HG03558 (cell line): ENCODE results near the gene SPECC1L.

ENCODE experiments used
- ATAC-seq: cut with Tn5 transposase; IDR thresholded peaks from one replicate; pipeline ENCODE4 v1.9.1; 2021; ENCODE audit warnings: moderate number of reproducible peaks; ENCODE audit not compliant: unreplicated experiment; ENCODE audit errors: extremely low read depth

Gene SPECC1L

DNA sequence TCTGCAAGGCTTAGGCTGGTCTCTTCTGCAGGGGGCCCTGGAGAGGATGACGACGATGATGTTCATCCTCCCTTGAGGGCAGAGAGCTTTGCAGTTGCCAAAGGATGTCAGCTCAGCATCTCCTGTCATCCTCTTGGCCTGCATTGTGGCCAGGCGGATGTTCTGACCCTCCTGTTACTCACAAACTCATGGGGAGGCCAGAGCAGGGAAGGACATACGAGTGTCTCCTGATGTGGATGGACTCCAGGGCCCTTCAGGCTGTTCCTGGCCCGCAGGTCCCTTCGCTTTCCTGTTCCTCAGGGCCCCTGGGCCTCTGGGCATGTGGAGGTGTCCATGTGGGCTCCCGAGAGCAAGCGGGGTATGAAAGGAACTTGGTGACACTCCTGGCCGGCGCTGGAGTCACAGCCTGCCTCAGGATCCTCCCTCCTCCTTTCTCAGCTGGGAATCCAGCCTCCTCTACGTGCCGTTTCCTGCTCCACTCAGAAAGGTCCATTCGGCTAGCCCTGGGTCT, 165.3 kb downstream of the SPECC1L start:
- ATAC-seq, result no peak

DNA sequence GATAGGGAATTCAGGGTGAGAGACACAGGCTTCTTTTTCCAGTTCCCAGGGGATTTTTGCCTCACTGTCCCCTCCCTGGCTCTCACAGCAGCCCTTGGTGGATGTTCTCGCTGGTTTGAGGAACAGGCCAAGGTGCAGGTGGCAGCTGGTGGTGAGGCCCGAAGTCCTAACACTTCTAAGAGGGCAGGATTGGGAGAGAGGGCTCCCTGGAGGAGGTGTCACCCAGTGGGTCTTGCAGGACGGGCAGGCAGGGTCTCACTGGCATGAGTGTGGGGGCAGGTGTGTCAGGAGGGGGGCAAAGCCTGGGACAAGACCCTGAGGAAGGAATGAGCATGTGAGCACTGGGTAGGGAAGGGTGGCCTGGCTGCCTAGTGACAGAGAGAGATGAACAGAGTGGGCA, 165.9 kb downstream of the SPECC1L start:
- ATAC-seq, result no peak

DNA sequence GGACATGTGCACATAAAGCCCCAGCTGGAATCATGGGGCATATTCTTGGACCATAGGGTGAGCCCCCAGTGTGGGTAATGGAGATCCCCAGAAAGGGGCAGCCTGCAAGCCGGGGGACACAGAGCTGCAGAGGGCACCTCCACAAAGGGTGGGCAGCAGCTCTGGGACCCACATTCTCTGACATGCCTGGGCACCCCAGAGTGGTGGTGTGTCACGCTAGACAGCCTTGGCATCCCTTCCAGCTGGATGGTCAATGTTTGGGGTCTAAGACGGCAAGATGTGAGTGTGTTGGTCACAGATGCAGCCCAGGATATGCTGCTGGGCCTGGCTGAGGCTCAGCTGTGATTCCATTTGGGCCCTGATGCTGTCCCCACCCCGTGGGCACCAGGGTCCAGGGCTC, 166.5 kb downstream of the SPECC1L start:
- no peak for ATAC-seq

DNA sequence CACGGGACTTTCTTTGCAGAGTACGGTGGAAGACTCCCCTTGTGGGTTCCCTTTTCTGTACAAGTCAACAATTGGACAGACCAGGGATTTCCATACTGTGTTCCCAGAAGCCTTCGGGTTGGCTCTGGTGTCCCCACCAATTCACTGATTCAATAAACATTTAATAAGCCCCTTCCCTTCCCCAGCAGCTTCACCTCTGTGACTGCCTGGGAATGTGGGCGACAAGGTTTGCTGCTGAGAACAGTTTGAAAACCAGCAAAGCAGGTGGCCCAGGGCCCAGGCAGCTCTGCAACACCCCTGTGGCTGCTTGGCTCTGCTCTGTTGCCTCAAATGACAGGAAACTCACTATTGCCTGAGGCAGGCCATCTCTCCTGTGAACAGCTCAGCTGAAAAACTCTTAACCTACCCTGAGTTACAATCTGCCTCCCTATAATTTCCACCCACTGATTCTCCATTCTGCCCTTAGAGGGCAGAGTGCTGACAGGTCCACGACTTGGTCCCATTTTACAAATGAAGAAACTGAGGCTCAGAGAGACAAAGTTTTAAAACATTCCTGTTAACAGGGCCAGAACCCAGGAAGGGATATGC, 167.2 kb downstream of the SPECC1L start:
- ATAC-seq, result no peak

DNA sequence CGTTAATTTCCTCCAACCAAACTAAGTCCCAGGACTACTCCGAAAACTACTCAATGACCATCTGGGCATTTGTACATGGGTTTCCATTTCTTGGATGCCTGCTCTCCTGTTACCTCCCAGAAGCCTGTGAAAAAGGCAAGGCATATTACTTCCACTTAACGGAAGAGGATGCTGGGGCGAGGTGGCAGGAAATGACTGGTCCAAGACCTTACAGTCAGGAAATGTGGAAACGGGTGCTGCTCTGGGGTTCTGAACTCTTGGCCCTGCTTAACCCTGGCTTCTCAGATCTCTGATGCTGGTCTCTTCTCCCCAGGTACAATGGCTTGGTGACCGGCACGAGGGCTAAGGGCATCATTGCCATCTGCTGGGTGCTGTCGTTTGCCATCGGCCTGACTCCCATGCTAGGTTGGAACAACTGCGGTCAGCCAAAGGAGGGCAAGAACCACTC, 169.7 kb downstream of the SPECC1L start:
- no peak for ATAC-seq

DNA sequence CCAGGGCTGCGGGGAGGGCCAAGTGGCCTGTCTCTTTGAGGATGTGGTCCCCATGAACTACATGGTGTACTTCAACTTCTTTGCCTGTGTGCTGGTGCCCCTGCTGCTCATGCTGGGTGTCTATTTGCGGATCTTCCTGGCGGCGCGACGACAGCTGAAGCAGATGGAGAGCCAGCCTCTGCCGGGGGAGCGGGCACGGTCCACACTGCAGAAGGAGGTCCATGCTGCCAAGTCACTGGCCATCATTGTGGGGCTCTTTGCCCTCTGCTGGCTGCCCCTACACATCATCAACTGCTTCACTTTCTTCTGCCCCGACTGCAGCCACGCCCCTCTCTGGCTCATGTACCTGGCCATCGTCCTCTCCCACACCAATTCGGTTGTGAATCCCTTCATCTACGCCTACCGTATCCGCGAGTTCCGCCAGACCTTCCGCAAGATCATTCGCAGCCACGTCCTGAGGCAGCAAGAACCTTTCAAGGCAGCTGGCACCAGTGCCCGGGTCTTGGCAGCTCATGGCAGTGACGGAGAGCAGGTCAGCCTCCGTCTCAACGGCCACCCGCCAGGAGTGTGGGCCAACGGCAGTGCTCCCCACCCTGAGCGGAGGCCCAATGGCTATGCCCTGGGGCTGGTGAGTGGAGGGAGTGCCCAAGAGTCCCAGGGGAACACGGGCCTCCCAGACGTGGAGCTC, 170.2 kb downstream of the SPECC1L start:
- no peak for ATAC-seq

DNA sequence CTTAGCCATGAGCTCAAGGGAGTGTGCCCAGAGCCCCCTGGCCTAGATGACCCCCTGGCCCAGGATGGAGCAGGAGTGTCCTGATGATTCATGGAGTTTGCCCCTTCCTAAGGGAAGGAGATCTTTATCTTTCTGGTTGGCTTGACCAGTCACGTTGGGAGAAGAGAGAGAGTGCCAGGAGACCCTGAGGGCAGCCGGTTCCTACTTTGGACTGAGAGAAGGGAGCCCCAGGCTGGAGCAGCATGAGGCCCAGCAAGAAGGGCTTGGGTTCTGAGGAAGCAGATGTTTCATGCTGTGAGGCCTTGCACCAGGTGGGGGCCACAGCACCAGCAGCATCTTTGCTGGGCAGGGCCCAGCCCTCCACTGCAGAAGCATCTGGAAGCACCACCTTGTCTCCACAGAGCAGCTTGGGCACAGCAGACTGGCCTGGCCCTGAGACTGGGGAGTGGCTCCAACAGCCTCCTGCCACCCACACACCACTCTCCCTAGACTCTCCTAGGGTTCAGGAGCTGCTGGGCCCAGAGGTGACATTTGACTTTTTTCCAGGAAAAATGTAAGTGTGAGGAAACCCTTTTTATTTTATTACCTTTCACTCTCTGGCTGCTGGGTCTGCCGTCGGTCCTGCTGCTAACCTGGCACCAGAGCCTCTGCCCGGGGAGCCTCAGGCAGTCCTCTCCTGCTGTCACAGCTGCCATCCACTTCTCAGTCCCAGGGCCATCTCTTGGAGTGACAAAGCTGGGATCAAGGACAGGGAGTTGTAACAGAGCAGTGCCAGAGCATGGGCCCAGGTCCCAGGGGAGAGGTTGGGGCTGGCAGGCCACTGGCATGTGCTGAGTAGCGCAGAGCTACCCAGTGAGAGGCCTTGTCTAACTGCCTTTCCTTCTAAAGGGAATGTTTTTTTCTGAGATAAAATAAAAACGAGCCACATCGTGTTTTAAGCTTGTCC, 171.0 kb downstream of the SPECC1L start:
- no peak for ATAC-seq

DNA sequence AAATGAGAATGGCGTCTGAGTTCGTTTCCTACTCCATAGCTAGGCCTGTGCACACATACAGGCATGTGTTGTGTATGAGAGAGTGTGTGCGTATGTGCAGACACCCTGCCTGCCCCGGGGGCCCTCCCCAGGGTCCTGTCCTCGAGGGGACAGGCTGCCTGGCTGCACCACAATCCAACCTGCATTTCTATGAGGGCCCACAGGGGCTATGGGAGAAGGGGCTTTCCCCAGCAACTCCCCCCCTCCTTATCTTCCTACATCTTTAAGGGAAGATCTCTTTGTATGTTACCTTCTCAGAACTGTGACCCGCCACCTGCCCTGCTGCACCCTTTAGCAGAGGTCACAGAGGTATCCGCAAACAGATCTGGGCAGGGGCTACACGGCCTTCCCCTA, 171.7 kb downstream of the SPECC1L start:
- ATAC-seq, result no peak

DNA sequence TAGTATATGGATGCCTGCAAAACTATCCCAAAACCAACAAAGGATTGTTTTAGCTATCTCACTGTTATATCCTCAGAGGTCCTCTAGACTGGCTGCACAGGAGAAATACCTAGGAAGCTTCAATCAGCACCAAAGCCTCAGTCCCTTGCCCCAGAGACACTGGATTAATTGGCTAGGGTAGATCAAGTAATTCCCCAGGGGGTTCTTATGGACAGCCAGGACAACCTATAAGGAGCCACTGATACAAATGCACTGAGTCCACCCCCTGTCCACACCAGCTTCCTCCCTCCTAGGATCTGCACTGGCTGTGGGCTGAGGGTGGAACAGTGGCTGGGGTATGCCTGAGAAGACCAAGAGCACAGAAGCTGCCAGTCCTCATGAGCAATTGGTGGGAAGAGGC, 173.0 kb downstream of the SPECC1L start:
- no peak for ATAC-seq

DNA sequence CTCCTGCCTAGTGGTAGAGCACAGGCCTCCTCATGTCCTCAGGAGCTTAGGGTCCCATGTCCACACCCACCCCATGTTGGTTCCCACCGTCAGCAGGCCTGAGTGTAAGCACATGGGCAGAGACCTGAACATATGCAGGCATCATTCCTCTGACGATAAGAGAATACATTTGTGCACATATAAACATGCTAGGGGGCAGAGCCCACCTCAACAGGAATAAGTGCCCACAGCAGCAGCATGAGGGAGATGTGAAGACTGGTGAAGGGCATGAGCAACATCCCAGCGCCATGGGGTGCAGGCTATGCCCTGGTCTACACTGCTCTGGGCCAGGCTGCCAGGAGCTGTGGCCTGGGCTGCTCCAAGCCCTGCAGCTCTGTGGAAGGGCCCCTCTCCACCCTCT, 173.6 kb downstream of the SPECC1L start:
- ATAC-seq, result no peak

DNA sequence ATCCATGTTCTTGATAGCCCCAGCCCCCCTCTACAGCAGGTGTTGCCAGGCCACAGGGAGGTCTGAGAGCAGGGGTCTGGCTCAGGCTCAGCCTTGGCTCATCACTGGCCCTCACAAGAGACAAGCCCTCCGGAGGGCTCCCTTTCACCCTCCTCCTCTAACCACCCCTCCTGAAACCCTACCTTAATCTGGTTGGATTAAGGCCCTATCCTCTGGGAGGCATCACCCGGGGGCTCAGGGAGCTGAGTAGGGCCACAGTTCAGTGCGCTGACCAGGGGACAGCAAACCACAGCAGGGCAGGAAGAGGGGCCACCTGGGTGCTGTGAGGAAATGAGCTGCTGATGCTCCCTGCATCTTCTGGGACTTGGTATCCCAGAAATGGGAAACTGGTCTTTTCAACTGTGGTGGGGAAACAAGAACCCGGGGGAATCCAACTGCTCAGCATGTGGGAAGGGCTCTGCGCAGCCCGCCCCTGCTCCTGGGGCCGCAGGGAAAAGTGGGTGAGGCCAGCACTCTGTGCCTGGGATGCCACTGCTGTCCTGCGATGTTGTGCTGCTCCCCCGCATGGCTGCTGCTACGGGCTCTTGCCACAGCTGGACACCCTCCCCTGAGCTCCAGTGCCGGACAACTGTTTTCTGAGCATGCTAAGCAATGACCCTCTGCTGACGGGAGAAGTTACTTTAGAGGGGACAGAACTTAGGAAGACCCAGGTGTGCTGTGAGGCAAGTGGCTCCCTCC, 174.3 kb downstream of the SPECC1L start:
- no peak for ATAC-seq

DNA sequence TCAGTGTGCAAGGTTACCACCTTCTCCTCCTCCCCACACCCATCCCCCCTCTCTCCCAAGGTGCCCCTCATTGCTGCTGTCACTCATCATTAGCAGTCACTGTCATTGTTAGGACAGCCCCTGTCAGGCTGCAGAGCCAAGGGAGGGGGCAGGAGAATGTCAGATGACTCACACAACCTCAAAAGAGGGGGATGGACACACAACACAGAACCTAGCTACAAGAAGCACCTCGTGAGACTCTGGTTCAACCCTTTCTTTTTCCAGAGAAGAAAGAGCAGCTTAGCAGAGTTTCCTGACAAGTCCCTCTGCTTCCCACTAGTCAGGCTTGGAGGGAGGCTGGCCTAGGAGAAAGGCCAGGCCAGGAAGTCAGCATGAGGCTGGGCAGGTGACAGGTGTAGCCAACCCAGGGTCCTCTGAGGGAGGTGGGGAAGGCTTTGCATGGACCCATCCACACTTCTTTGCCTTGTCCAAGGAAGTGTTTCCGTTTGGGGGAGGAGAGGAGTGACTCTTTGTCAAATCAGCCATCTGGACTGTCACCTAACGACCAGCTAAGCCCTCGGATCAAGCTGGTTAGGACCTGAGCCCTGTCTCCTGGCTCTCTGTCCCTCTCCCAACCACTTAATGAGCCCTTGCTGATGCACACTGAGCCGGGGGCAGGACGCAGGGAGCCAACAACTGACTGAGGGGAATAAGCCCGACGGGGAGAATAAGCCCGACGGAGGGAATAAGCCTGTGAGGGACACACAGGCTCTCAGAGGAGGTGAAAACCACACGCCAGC, 175.0 kb downstream of the SPECC1L start:
- ATAC-seq, result no peak

DNA sequence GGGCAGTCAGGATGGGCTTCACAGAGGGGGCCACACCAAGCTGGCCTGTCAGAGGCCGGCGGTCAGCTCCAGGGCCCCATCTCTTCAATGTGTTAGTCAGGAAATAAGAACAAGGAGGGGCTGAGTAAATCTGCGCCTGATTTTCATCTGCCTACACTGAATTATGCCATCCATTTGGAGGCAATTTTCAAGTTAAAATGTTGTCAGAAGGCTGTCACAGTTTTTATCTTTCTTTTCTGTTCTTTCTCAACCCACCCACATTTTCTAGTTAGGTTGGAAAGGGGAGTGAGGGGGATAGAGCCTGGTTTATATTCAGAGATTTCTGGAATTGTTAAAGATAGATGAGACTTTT, 175.6 kb downstream of the SPECC1L start:
- ATAC-seq, result no peak

DNA sequence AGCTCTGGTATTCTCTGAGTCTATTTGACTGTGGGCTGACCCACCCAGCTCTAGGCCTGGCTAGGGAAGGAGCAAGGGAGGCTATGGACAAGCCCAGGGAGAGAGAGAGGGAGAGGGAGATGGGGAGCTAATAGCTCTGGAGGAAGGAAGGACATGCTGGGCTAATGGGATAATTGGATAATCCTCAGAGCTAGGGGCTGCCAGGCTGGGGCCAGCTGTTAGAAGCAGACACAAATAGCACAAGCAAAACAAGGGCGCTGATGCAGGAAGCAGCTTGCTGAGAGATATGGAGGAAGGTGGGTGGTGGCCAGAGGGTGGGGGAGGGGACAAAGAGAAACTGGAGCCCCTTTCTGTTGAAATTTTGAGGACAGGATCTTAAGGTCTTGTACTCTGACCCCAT, 180.0 kb downstream of the SPECC1L start:
- no peak for ATAC-seq

DNA sequence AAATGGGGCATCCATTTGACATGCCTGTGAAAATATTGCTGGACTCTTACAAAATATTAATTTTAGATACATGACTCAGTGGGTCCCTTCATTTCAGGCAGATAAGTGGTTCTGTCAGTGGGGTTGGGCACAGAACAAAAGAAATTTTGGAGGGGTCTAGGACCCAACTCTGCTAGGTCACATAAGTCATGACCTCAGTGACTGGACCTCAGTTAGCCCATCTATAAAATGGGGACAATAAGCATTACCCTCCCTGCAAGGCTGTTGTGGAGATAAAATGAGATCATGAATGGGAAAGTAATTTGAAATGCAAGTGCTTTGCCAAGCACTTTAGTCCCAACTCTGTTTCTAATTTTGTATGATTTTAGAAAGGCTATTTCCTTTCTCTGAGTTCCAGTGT, 180.5 kb downstream of the SPECC1L start:
- no peak for ATAC-seq

DNA sequence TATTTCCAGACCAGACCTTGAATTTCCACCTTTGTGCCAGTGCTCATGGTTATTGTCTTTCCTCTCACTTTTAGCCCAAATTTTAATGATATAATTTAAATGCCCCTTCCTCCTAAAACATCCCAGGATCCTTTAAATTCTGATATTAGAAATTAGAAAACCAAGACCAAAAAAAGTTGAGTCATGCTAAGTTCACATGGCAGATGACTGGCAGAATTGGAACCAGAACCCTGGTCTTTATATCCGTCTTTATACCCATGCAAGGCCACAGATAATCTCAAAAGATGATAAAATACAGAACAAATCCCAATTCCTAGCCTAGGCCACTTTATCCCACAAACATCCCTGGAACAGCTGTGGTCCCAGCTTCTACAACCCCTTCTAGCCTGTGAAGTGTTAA, 183.2 kb downstream of the SPECC1L start:
- no peak for ATAC-seq

DNA sequence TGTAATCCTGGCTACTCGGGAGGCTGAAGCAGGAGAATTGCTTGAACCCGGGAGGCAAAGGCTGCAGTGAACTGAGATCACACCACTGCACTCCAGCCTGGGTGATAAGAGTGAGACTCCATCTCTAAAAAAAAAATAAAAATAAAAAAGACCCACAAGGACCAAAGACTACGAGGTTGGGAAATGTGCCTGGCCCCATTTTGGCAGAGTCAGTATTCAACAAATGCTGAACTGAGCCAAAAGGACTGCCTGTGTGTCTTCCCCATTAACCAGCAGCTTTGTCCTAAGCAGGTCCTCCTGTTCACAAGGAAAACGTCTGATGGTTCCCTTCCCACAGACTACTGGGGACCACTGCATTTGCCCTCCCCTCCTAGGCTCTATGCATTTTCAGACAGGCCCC, 184.4 kb downstream of the SPECC1L start:
- ATAC-seq, result no peak

DNA sequence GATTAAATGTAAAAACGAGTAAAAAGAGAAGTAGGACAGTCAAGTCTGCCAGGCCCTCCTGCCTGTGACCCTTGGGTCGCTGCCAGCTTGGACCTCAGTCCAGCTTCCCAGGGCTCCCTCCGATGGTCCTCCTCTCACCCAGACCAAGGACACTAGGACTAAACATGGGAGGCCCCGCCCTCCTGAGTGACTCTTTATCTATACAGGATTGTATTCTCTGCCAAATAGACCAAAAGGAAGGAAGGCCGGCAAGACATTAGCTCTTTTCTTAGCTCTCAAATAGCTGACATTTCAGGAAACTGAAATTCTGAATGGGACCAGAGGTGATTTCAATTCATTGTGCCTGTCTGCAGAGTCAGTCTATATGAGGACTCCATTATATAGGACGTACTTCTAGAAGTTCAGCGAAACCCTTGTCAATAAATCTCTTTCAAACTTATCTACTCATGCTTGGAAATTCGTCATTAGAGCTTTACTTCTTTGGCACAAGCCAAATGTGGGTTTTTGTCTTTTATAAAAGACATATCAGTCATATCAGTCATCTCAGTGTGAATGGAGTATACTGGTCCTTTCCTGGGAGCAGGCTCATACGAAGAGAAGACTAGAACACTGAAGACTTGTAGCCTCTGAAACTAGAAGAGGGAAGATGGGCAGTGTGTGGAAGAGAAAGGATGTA, 185.3 kb downstream of the SPECC1L start:
- ATAC-seq, result no peak

DNA sequence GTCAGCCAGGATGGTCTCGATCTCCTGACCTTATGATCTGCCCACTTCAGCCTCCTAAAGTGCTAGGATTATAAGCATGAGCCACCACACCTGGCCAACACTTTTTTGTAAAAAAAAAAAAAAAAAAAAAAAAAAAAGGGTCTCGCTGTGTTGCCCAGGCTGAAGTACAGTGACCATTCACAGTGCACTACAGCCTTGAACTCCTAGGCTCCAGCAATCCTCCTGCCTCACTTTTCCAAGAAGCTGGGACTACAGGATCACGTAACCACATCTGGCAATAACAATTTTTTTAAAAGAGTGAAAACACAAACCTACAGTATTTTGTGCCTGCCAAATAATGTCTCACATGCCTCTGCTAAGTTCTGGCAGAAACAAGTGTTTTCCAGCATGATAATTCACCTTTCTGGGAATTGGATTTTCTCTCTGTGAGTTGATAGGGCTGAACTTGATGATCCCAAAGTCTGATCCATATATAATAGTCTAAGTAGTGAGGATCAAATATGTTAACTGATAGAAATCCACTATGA, 187.3 kb downstream of the SPECC1L start:
- no peak for ATAC-seq
